Dermis lymphatic vessel endothelial cell (primary cell): Measurements from ENCODE around the gene SPRR2G. TPM values are rescaled to one million over a fixed set of nuclear protein-coding genes. Genes with fewer than 3 reads are reported as not detected.

ENCODE experiments used
- total RNA-seq: library from RNA; depleted of rRNA; stranded (reverse); fragments of >200 nt; gene quantifications from 2 replicates; pipeline ENCODE4 v1.2.1, GENCODE V29; 2014

Gene SPRR2G
- not detected in 2 replicates for total RNA-seq

DNA sequence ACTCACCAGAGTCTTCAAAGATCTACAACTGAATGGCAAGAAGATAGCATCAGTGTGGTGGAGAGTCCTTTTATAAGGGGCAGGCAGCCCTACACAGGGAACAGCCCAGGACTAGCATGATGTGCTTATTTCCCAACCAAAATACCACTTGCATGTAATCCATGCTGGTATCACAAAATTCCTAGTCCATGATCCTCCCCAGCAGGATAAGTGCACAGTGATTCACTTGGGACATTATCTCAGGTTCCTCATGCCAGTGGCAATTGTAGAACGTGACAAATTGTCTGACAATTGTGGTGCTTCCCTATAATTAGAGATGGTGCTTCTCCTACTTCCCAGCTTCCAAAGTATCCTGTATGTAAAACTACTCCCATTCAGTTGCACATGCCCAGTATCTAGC is at the start of gene SPRR2G:
Gene SPRR2G (minus strand): TSS at position 45 of the 400 bp plus-strand sequence. CDS start 780 bp downstream, outside the sequence.

DNA sequence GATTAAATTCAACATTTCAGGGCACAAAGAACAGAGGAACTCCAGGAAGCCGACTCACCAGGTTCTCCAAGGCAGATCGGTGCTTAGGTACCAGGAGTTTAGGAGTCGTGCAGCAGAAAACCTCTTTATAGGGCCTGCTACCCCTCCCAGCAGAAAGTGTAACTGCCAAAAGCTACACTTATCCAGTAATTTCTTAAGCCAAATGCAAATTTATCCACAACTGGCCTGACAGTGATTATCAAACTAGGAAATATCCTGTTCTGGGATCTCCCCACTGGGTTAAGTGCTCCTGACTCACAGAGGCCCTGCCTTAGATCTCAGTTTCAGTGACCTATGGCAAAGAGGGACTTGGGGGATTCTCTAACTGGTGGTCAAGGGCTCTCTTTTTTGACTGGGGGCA is 37.3 kb downstream of the SPRR2G start, which contains the start of gene SPRR2F:
Gene SPRR2F (minus strand): TSS at position 101 of the 400 bp plus-strand sequence. CDS start 783 bp downstream, outside the sequence.

Other genes with a start within 250 kb of the SPRR2G start
- gene IVL, start 242.3 kb downstream of the SPRR2G start, total RNA-seq = not detected in 2 replicates
- not detected in 2 replicates for gene SPRR5, start 203.7 kb downstream of the SPRR2G start, total RNA-seq
- not detected in 2 replicates for gene SPRR4, start 180.2 kb downstream of the SPRR2G start, total RNA-seq
- not detected in 2 replicates for gene SPRR1A, start 166.8 kb downstream of the SPRR2G start, total RNA-seq
- not detected in 2 replicates for gene SPRR3, start 149.1 kb downstream of the SPRR2G start, total RNA-seq
- gene SPRR1B, start 119.7 kb downstream of the SPRR2G start, total RNA-seq = not detected in 2 replicates
- gene SPRR2D, start 109.8 kb downstream of the SPRR2G start, total RNA-seq = not detected in 2 replicates
- not detected in 2 replicates for gene SPRR2A, start 93.4 kb downstream of the SPRR2G start, total RNA-seq
- gene SPRR2B, start 79.3 kb downstream of the SPRR2G start, total RNA-seq = not detected in 2 replicates
- gene SPRR2E, start 56.4 kb downstream of the SPRR2G start, total RNA-seq = not detected in 2 replicates
- gene SPRR2F, start 37.4 kb downstream of the SPRR2G start, total RNA-seq = not detected in 2 replicates
- not detected in 2 replicates for gene LELP1, start 52.5 kb upstream of the SPRR2G start, total RNA-seq
- gene PRR9, start 66.7 kb upstream of the SPRR2G start, total RNA-seq = not detected in 2 replicates
- gene LORICRIN, start 108.8 kb upstream of the SPRR2G start, total RNA-seq = not detected in 2 replicates
- gene PGLYRP3, start 162.1 kb upstream of the SPRR2G start, total RNA-seq = not detected in 2 replicates
- not detected in 2 replicates for gene PGLYRP4, start 198.0 kb upstream of the SPRR2G start, total RNA-seq
- gene S100A9, start 207.0 kb upstream of the SPRR2G start, total RNA-seq = not detected in 2 replicates
- gene S100A12, start 224.7 kb upstream of the SPRR2G start, total RNA-seq = not detected in 2 replicates
- not detected in 2 replicates for gene S100A8, start 240.2 kb upstream of the SPRR2G start, total RNA-seq